HG03565 (cell line): ENCODE data around the gene EAPP.
"Not testable (repeated sequence)": the region's sequence is repeated elsewhere in the genome, so short reads cannot be mapped to it uniquely, and the experiment has no call there.

Source experiments
- ATAC-seq: cut with Tn5 transposase; IDR thresholded peaks from one replicate; pipeline ENCODE4 v1.9.1; 2021; ENCODE audit warnings: mild to moderate bottlenecking, moderate library complexity; ENCODE audit not compliant: unreplicated experiment

EAPP gene

DNA sequence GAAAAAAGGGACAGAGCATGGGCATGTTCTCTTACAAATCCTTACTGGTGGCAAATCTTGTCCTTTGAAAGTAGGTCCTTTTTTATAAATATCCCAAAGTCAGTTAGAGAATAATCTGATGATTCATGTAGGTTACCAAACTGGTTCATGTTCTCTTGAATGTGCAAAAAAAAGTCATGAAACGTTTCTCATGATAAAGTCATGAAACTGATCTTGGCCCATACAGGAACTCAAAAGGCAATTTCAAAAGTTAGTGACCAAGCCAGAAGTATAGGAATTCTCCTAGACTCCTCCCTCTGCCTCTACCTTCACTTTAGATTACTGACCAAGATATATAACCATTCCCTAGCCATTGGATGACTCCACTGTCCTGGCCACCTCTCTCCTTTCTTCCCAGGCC, 50.2 kb downstream of the EAPP start:
- no peak for ATAC-seq

DNA sequence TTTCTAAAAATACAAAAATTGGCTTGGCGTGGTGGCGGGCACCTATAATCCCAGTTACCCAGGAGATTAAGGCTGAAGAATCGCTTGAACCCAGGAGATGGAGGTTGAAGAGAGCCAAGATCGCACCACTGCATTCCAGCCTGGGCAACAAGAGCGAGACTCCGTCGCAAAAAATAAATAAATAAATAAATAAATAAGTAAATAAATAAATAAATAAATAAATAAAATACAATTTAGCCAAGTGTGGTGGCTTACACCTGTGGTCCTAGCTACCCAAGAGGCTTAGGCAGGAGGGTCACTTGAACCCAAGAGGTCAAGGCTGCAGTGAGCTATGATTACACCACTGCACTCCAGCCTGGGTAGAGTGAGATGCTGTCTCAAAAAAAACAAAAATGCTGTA, 51.0 kb downstream of the EAPP start:
- no peak for ATAC-seq

DNA sequence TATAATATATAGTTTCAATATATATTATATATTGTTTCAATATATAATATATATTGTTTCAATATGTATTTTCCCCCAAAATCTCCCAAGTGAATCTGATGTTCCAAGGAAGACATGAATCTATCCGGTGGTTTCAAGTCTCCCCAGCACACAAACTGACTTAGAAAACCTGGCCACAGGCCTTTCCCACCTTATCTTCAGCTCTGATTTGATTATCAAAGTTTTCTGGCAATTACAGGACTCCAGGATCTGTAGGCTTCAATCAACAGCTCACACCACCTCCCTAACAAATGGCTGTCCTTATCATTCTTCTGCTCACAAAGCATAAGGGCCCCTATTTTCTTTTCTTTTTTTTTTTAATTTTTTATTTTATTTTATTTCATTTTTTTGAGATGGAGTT, 54.8 kb downstream of the EAPP start:
- ATAC-seq: no peak

DNA sequence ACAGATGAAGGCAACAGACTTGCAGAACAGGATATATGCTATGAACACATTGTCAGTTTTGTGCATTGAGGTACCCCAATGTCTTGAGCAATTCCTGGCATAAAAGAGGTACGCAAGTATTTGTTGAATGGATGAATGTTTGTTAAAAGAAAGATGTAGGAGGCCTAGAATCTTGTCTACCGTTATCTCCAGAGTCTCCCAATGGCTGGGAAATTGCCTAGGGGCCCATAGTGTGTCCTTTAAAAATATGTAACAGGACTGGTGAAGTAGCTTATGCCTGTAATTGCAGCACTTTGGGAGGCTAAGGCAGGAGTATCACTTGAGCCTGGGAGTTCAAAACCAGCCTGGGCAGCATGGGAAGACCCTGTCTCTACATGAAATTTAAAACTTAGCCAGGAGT, 57.0 kb downstream of the EAPP start:
- ATAC-seq: no peak

DNA sequence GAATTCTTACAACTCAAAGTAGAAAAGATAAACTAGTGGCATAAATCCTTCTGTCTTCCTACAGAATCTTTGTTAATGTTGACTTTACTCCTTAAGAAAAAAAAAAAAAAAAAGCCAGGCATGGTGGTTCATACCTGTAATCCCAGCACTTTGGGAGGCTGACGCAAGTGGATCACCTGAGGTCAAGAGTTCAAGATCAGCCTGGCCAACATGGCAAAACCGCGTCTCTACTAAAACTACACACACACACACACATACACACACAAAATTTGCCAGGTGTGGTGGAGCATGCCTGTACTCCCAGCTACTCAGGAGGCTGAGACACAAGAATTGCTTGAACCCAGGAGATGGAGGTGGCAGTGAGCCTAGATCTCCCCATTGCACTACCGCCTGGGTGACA, 59.8 kb downstream of the EAPP start:
- no peak for ATAC-seq

DNA sequence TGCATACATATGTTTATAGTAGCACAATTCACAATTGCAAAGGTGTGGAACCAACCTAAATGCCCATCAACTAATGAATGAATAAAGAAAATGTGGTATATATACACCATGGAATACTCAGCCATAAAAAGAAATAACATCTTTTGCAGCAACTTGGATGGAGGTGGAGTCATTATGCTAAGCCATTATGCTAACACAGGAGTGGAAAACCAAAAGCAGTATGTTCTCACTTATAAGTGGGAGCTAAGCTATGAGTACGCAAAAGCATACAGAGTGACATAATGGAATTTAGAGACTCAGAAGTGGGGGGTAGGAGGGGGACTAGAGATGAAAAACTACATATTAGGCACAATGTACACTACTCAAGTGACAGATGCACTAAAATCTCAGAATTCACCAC, 61.2 kb downstream of the EAPP start:
- ATAC-seq: no peak

DNA sequence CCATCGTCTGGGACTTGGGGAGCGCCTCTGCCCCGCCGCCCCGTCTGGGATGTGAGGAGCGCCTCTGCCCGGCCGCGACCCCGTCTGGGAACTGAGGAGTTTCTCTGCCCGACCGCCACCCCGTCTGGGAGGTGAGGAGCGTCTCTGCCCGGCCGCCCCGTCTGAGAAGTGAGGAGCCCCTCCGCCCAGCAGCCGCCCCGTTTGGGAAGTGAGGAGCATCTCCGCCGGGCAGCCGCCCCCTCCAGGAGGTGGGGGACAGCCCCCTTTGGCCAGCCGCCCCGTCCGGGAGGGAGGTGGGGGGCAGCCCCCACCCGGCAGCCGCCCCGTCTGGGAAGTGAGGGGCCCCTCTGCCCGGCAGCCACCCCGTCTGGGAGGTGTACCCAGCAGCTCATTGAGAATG, 63.5 kb downstream of the EAPP start:
- not testable (repeated sequence) for ATAC-seq

DNA sequence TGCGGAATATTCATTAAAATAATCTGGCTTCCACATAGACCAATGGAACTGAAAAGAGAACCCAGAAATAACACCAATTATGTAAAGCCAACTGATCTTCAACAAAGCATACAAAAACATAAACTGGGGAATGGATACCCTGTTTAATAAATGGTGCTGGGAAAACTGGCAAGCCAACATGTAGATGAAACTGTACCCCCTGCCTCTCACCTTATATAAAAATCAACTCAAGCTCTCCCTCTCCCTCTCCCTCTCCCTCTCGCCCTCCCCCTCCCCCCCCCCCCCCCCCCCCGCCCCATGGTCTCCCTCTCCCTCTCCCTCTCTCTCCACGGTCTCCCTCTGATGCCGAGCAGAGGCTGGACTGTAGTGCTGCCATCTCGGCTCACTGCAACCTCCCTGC, 64.3 kb downstream of the EAPP start:
- ATAC-seq: no peak

DNA sequence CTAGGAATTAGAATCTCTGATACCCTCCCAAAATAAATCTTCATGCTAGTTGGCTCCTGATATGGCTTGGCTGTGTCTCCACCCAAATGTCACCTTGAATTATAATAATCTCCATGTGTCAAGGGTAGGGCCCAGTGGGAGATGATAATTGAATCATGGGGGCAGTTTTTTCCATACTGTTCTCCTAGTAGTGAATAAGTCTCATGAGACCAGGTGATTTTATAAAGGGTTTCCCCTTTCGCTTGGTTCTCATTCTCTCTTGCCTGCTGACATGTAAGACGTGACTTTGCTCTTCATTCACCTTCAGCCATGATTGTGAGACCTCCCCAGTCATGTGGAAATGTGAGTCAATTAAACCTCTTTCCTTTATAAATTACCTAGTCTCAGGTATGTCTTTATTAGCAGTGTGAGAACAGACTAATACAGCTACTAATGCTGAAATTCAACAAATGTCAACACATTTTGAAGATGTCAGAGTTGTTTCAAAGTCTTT, 65.3 kb downstream of the EAPP start:
- no peak for ATAC-seq

DNA sequence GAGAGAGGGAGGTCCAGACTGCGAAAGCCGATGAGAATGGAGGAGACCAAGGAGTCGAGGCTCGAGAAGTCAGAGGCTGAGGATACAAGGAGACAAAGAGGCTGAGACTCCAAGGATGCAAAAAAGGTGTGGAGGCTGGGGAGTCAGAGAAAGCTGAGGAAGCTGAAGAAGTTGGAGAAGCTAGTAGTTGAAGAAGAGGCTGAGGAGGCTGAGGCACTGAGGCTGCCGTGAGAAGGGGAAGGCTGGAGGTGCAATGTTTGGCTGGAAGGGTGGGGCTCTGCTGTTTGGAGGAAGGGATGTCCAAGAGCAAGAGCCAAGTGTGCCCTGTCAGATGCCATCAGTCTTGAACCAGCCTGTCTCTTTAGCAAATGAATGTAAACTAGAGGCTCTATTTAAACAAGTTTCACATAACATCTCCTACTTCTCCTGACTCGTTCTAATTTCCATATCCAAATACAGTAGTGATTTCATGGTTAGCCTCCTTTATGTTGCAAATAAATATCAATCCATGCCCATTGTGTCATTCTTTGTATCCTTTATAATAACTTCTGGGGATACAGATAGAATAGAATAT, 66.7 kb downstream of the EAPP start:
- ATAC-seq: no peak

DNA sequence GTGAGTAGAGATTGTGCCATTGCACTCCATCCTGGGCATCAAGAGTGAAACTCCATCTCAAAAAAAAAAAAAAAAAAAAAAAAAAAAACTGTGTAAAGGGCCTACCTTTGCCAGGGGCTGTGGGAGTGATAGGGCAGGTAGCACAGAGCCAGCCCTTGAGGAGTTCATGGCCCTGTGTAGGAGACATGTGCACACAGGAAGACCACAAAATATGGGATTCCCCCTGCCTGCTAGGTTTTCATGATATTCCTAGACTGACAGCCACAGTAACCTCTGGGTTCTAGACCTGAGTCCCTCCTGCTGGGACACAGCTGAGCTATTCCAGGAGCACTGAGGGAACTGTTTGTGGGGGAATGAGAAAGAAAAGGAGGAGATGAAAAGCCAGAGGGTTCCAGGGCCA, 69.2 kb downstream of the EAPP start:
- no peak for ATAC-seq

DNA sequence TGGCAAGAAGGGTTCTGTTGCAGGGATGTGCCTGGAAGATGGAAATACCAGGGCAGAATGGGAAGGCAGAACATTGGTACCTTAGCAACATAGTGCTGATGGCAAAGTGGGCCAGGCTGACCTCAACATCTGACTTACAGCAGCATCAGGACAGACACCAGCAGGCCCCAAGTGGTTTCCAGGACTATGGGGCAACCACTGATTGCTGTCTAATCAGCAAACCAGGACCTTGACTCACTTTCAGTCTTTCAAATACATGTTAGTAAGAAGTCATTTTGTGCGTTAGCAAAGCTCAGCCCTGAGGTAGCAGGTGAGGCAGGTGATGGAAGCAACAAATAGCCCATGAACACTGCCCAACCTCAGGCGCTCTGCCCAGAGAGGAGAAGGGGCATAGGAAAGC, 72.8 kb downstream of the EAPP start:
- no peak for ATAC-seq
